ENCODE measurements around the gene MAD1L1.

The MAD1L1 gene

DNA sequence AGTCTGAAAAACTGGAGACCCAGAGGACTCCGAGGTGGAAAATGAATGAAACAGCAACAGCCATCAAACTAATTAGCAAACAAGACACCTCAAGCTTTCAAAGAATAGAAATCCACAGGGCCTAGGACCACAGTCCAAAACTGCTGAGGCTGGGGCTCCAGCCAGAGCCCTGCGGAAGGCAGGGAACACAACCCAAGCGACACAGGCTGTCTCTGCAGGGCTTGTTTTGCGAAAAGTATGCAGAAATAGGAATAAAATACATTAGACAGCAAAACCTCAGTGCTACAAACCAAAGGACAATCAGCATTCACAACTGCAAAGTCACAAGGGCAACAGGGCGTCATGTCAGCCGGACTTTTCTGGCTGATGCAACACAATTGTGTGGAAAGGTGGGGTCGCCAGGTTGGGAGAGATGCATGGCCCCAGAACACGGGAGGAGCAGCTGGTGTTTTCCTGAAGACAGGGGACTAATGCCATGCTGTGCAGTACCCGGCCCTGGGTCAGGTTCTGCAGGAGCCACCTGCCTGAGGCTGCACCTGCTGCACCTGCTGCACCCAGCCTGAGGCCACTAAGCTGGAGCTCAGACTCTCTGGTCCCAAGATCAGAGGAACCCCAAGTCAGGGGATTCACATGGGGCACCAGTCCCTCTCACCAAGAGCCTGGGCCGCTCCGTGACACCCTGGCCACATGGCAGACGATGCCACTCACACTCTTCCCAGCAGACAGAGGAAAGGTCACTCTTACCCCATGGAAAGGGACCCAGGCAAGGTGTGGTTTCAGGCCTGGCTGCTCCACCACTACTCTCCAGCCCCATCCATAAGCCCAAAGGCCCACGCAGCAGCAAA, 74.2 kb downstream of the MAD1L1 start:
- no peaks in the 10 kb centered on the region for H3K27me3 ChIP-seq (ENCODE audit: control insufficient read depth, low read length)
- TF ChIP-seq EZH2phosphoT487 (IDR thresholded peaks at IDR 0.05; ENCODE audit: borderline replicate concordance, low read length): no peak
- TF ChIP-seq, protein P1, sequence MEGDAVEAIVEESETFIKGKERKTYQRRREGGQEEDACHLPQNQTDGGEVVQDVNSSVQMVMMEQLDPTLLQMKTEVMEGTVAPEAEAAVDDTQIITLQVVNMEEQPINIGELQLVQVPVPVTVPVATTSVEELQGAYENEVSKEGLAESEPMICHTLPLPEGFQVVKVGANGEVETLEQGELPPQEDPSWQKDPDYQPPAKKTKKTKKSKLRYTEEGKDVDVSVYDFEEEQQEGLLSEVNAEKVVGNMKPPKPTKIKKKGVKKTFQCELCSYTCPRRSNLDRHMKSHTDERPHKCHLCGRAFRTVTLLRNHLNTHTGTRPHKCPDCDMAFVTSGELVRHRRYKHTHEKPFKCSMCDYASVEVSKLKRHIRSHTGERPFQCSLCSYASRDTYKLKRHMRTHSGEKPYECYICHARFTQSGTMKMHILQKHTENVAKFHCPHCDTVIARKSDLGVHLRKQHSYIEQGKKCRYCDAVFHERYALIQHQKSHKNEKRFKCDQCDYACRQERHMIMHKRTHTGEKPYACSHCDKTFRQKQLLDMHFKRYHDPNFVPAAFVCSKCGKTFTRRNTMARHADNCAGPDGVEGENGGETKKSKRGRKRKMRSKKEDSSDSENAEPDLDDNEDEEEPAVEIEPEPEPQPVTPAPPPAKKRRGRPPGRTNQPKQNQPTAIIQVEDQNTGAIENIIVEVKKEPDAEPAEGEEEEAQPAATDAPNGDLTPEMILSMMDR (IDR thresholded peaks at IDR 0.05; ENCODE audit: low read depth, low read length, poor library complexity, severe bottlenecking): no peak
- H3K4me1 ChIP-seq (ENCODE audit: control insufficient read depth, low read length): peaks cover 75% of the 10 kb centered on the region
- H3K36me3 ChIP-seq (ENCODE audit: control insufficient read depth, low read length): peaks cover 18% of the 10 kb centered on the region
- peaks cover 18% of the 10 kb centered on the region for H3F3A ChIP-seq (ENCODE audit: control insufficient read depth, insufficient read depth)
- H3K27ac ChIP-seq (ENCODE audit: low read depth, low read length): peak overlapping the region; percentile 90
- H3K4me3 ChIP-seq (ENCODE audit: low read length): peak overlapping the region; percentile 35
- no peaks in the 10 kb centered on the region for H3K9me2 ChIP-seq (replicated peaks; ENCODE audit: control insufficient read depth, low read length)
- no peaks in the 10 kb centered on the region for H4K20me1 ChIP-seq (ENCODE audit: control insufficient read depth, insufficient read depth, low read depth, low read length)
- no peaks in the 10 kb centered on the region for H3K9me3 ChIP-seq (ENCODE audit: control insufficient read depth, insufficient read depth, low read length)
- H3K79me2 ChIP-seq (ENCODE audit: control insufficient read depth, low read length): peaks cover 26% of the 10 kb centered on the region
- peak overlapping the region; percentile 62 for H3K4me2 ChIP-seq (ENCODE audit: low read length)

DNA sequence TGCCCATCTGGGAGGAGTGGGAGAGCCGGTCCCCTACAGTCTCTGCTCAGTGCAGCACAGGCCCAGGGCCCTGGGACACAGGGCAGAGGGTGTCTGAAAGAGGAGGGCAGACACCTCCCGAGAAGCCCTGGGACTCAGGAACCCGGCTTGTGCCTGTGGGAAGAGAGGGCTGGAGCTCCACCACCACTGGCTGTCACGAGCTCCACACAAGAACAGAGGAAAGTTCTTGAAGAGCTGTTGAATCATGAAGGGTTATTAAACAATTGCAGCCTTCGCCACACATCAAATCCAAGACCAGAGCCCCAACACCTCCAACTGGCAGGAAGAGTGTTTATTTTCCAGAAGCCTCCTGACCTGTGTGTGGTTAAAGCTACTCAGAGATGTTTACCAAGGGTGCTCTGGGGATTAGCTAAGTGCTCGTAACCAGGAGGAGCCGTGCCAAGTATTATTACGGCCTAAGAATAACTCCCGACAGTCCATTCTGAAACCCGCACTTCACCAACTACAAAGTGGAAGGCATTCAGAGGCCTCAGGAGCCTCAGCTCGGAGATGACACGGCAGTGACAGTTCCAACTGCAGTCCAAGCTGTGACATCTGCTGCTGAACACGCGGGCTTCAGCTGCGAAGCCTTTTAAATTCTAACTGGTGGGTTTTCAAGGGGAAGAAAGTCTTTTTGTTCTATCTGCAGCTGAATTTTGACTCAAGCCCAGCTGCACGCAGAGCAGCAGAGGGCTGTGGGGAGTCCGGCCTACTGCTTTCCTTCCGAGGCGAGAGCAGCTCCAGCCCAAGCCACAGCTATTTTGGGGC, 75.1 kb downstream of the MAD1L1 start:
- Histone ChIP-seq H3K4me3 (ENCODE audit: low read length) (peak overlapping the region; percentile 35), H3K36me3 (ENCODE audit: control insufficient read depth, low read length) (peaks cover 22% of the 10 kb centered on the region), H3K27ac (ENCODE audit: low read depth, low read length) (peak overlapping the region; percentile 90), H3K79me2 (ENCODE audit: control insufficient read depth, low read length) (peaks cover 35% of the 10 kb centered on the region), H4K20me1 (ENCODE audit: control insufficient read depth, insufficient read depth, low read depth, low read length) (no peaks in the 10 kb centered on the region), H3K4me2 (ENCODE audit: low read length) (peak overlapping the region; percentile 62), H3K9me3 (ENCODE audit: control insufficient read depth, insufficient read depth, low read length) (no peaks in the 10 kb centered on the region), H3F3A (ENCODE audit: control insufficient read depth, insufficient read depth) (peaks cover 18% of the 10 kb centered on the region), H3K27me3 (ENCODE audit: control insufficient read depth, low read length) (no peaks in the 10 kb centered on the region), H3K4me1 (ENCODE audit: control insufficient read depth, low read length) (peaks cover 75% of the 10 kb centered on the region), H3K9me2 (replicated peaks; ENCODE audit: control insufficient read depth, low read length) (no peaks in the 10 kb centered on the region)
- no peak for TF ChIP-seq EZH2phosphoT487 (IDR thresholded peaks at IDR 0.05; ENCODE audit: borderline replicate concordance, low read length)
- TF ChIP-seq, protein P1 (IDR thresholded peaks at IDR 0.05; ENCODE audit: low read depth, low read length, poor library complexity, severe bottlenecking): no peak

DNA sequence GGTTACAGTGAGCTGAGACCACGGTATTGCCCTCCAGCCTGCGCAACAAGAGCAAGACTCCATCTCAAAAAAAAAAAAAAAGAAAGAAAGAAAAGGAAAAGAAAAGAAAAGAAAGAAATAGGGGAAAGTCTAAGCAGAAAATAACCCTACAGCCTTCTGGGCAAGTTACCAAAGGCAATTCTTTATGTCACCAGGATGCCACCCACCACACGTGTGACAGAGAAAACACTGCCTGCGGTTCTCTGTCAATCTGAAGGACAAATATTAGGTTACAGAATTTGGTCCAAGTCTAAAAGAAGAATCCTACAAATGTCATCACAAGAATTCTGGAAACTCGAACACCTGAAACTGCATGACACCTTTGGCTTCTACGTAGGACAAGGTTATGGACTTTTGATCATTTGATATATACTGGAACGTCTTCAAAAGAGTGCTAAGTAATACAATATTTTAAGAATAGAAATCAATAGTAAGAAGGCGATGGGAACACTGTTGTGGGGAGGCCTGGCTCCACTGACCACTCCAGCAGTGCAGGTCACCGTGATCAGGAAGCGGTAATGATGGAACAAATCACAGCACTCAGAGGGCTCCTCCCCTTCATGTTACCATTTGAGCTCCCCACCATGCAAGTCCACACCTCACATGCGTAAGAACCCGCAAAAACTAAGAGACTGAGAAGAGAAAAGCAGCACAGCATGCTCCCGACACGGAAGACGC, 75.8 kb downstream of the MAD1L1 start:
- H4K20me1 ChIP-seq (ENCODE audit: control insufficient read depth, insufficient read depth, low read depth, low read length): no peaks in the 10 kb centered on the region
- peak overlapping the region; percentile 62 for H3K4me2 ChIP-seq (ENCODE audit: low read length)
- H3K36me3 ChIP-seq (ENCODE audit: control insufficient read depth, low read length): peaks cover 24% of the 10 kb centered on the region
- peaks cover 42% of the 10 kb centered on the region for H3K79me2 ChIP-seq (ENCODE audit: control insufficient read depth, low read length)
- no peaks in the 10 kb centered on the region for H3K9me2 ChIP-seq (replicated peaks; ENCODE audit: control insufficient read depth, low read length)
- no peaks in the 10 kb centered on the region for H3K27me3 ChIP-seq (ENCODE audit: control insufficient read depth, low read length)
- peak overlapping the region; percentile 90 for H3K27ac ChIP-seq (ENCODE audit: low read depth, low read length)
- peaks cover 18% of the 10 kb centered on the region for H3F3A ChIP-seq (ENCODE audit: control insufficient read depth, insufficient read depth)
- peaks cover 76% of the 10 kb centered on the region for H3K4me1 ChIP-seq (ENCODE audit: control insufficient read depth, low read length)
- peak overlapping the region; percentile 25; the same call in 1 of the 2 replicates for H3K4me3 ChIP-seq (ENCODE audit: low read length)
- no peak for TF ChIP-seq EZH2phosphoT487 (IDR thresholded peaks at IDR 0.05; ENCODE audit: borderline replicate concordance, low read length)
- TF ChIP-seq, protein P1 (IDR thresholded peaks at IDR 0.05; ENCODE audit: low read depth, low read length, poor library complexity, severe bottlenecking): no peak
- H3K9me3 ChIP-seq (ENCODE audit: control insufficient read depth, insufficient read depth, low read length): no peaks in the 10 kb centered on the region
